GM12878 (cell line): Measurements from ENCODE around the gene NT5C1A. TPM values are rescaled to one million over a fixed set of nuclear protein-coding genes. Genes with fewer than 3 reads are reported as not detected.

ENCODE experiments used
- ATAC-seq: fragments of 200-7000 bp; cut with Tn5 transposase; 3 replicates; pipeline ENCODE4 v1.9.1; 2020; ENCODE audit warnings: mild to moderate bottlenecking, moderate library complexity
- BruUV-seq: library from RNA; stranded (reverse); fragments of 400-500 nt; replicated peaks from 2 replicates; lab custom pipeline; 2021; lab: Mats Ljungman, UMichigan
- CTCF ChIA-PET: fragments of 300-600 bp; sonication (Branson Sonifier 250); formaldehyde crosslinking; extraction: SDS; loops from one replicate; lab custom pipeline; 2021; ENCODE audit warnings: inconsistent platforms; lab: Yijun Ruan, JAX
- POLR2A ChIA-PET: fragments of 350-600 bp; formaldehyde crosslinking; extraction: SDS; loops from one replicate; lab custom pipeline; 2021; ENCODE audit warnings: inconsistent platforms; lab: Charles Lee
- RAD21 ChIA-PET: fragments of 300-600 bp; sonication (Branson Sonifier 250); formaldehyde crosslinking; loops from one replicate; lab custom pipeline; 2023; ENCODE audit warnings: antibody characterized with exemption; ENCODE audit not compliant: unreplicated experiment; lab: Charles Lee
- SMC1A ChIA-PET: fragments of 300-600 bp; sonication (Branson Sonifier 250); formaldehyde crosslinking; loops from one replicate; lab custom pipeline; 2023; ENCODE audit not compliant: unreplicated experiment, uncharacterized antibody; lab: Charles Lee
- DNase-seq: peaks from one replicate; pipeline ENCODE4 v3.0.0-alpha.2; 2011; ENCODE audit warnings: low read depth, low spot score
- FAIRE-seq: peaks from 3 replicates; lab custom pipeline; 2011; peaks lifted over from hg19 to GRCh38; lab: Jason Lieb, UNC
- H2AFZ ChIP-seq: 2 replicates; pipeline ENCODE4 v1.6.0; 2011; ENCODE audit warnings: low read depth, low read length, control low read depth; ENCODE audit not compliant: control insufficient read depth
- H3K27ac ChIP-seq: 2 replicates; pipeline ENCODE4 v1.5.1; 2011; ENCODE audit warnings: control low read depth; ENCODE audit not compliant: control insufficient read depth, insufficient read depth
- H3K27me3 ChIP-seq, 2 experiments: replicated peaks in 1 of 2; 2 replicates each; pipeline versions ENCODE4 v1.6.0 to v1.6.1; 2011; ENCODE audit warnings: low read length in 1 of 2; ENCODE audit not compliant: control insufficient read depth in 2 of 2, insufficient read depth in 2 of 2
- H3K36me3 ChIP-seq, 2 experiments: 2 replicates each; pipeline ENCODE4 v1.5.1; 2011; ENCODE audit warnings: low read length in 1 of 2; ENCODE audit not compliant: control insufficient read depth in 2 of 2, insufficient read depth in 2 of 2
- H3K4me1 ChIP-seq: 2 replicates; pipeline ENCODE4 v1.6.1; 2011; ENCODE audit warnings: mild to moderate bottlenecking, low read length, moderate library complexity, mixed read lengths; ENCODE audit not compliant: control insufficient read depth, insufficient read depth
- H3K4me2 ChIP-seq: 2 replicates; pipeline ENCODE4 v1.6.0; 2011; ENCODE audit warnings: control low read depth; ENCODE audit not compliant: control insufficient read depth, insufficient read depth
- H3K4me3 ChIP-seq: fragments of 200-600 bp; sonication (generic); 2 replicates; pipeline ENCODE4 v1.5.1; 2016
- H3K79me2 ChIP-seq: 2 replicates; pipeline ENCODE4 v1.6.0; 2011; ENCODE audit warnings: low read length; ENCODE audit not compliant: control insufficient read depth, insufficient read depth
- H3K9ac ChIP-seq: 2 replicates; pipeline ENCODE4 v1.8.0; 2011; ENCODE audit warnings: low read length, control low read depth, mixed read lengths; ENCODE audit not compliant: control insufficient read depth, insufficient read depth
- H3K9me3 ChIP-seq: replicated peaks from 3 replicates; pipeline ENCODE4 v1.5.1; 2011; ENCODE audit warnings: mild to moderate bottlenecking, low read length; ENCODE audit not compliant: control insufficient read depth, insufficient read depth
- H4K20me1 ChIP-seq: 2 replicates; pipeline ENCODE4 v1.6.0; 2011; ENCODE audit not compliant: control insufficient read depth, insufficient read depth
- EGR1 ChIP-seq, 2 experiments: IDR thresholded peaks; 1 replicate in 1 of 2; 2 replicates in 1 of 2; pipeline ENCODE4 v1.6.1; 2011 to 2012; ENCODE audit warnings: low read depth in 2 of 2, low read length in 2 of 2, borderline replicate concordance in 1 of 2, mild to moderate bottlenecking in 1 of 2, moderate library complexity in 1 of 2
- IKZF1 ChIP-seq: fragments of 450-650 bp; conservative IDR thresholded peaks from 2 replicates; pipeline ENCODE4 v1.6.1; 2017; ENCODE audit warnings: antibody characterized with exemption, mild to moderate bottlenecking
- NR2F1 ChIP-seq: fragments of 450-650 bp; conservative IDR thresholded peaks from 2 replicates; pipeline ENCODE4 v1.6.1; 2017; ENCODE audit warnings: mild to moderate bottlenecking
- SUZ12 ChIP-seq: fragments of 200-600 bp; sonication (generic); IDR thresholded peaks from one replicate; pipeline ENCODE4 v1.6.1; 2018; ENCODE audit warnings: antibody characterized with exemption, mild to moderate bottlenecking; ENCODE audit not compliant: unreplicated experiment
- TAF1 ChIP-seq: IDR thresholded peaks from 2 replicates; pipeline ENCODE4 v1.6.1; 2011; ENCODE audit warnings: mild to moderate bottlenecking, low read depth, low read length, borderline replicate concordance
- TCF12 ChIP-seq: IDR thresholded peaks from 2 replicates; pipeline ENCODE4 v1.6.1; 2011; ENCODE audit warnings: low read depth, mild to moderate bottlenecking, low read length
- WGBS: methylation state at CpG from one replicate; pipeline ENCODE4 v1.1.6; 2016; ENCODE audit warnings: low lambda C conversion rate; ENCODE audit not compliant: insufficient replicate concordance, insufficient coverage; ENCODE audit errors: missing lambda C conversion rate; 5-methylcytosine and 5-hydroxymethylcytosine counted together
- in situ Hi-C: fragments of 300-500 bp; cut with MboI; formaldehyde crosslinking; loops from 9 replicates; pipeline ENCODE4 v1.14.3; 2018; ENCODE audit warnings: mixed read lengths
- intact Hi-C: fragments of 100-400 bp; cut with micrococcal nuclease; formaldehyde crosslinking; loops from one replicate; pipeline ENCODE4 v1.14.2; 2022; ENCODE audit not compliant: unreplicated experiment
- polyA plus RNA-seq, 11 experiments: library from polyadenylated mRNA; depleted of rRNA in 4 of 11; unstranded in 6 of 11; stranded (reverse) in 5 of 11; fragments of >200 nt; fragmentation: Nextera tagmentation in 4 of 11; fragmentation: Illumina TruSeq in 1 of 11; extraction: Ambion mirVana in 4 of 11; extraction: Trizol in 1 of 11; gene quantifications; 1 replicate in 1 of 11; 2 replicates in 10 of 11; pipeline versions ENCODE4 v1.2.1 to v1.2.3, GENCODE V29; 2011 to 2016; ENCODE audit warnings: inconsistent platforms in 2 of 11, missing spikeins in 2 of 11, low read depth in 1 of 11
- total RNA-seq, 4 experiments: library from RNA; depleted of rRNA in 3 of 4; stranded (reverse); fragments of >200 nt in 3 of 4; fragmentation: Illumina TruSeq in 1 of 4; extraction: Trizol in 1 of 4; gene quantifications; 2 replicates each; pipeline versions ENCODE4 v1.2.1 to v1.2.3, GENCODE V29; 2013 to 2021
- TF ChIP-seq, protein P1 (sequence below), 3 experiments: IDR thresholded peaks in 2 of 3; conservative IDR thresholded peaks in 1 of 3; 2 replicates each; pipeline ENCODE4 v1.5.1; 2011; ENCODE audit warnings: low read depth in 3 of 3, low read length in 3 of 3, mild to moderate bottlenecking in 3 of 3, control low read depth in 2 of 3, moderate library complexity in 2 of 3, inconsistent platforms in 1 of 3, mixed read lengths in 1 of 3; ENCODE audit not compliant: control insufficient read depth in 2 of 3, insufficient read depth in 1 of 3; ENCODE audit errors: extremely low read depth in 1 of 3

Gene NT5C1A
- total and polyA plus RNA-seq, 10 of the 15 experiments (the other 5 are each of a cell fraction or from before 2014, with no cell fraction given): 0.05 to 0.77 (median 0.22) TPM; not detected in 1

DNA sequence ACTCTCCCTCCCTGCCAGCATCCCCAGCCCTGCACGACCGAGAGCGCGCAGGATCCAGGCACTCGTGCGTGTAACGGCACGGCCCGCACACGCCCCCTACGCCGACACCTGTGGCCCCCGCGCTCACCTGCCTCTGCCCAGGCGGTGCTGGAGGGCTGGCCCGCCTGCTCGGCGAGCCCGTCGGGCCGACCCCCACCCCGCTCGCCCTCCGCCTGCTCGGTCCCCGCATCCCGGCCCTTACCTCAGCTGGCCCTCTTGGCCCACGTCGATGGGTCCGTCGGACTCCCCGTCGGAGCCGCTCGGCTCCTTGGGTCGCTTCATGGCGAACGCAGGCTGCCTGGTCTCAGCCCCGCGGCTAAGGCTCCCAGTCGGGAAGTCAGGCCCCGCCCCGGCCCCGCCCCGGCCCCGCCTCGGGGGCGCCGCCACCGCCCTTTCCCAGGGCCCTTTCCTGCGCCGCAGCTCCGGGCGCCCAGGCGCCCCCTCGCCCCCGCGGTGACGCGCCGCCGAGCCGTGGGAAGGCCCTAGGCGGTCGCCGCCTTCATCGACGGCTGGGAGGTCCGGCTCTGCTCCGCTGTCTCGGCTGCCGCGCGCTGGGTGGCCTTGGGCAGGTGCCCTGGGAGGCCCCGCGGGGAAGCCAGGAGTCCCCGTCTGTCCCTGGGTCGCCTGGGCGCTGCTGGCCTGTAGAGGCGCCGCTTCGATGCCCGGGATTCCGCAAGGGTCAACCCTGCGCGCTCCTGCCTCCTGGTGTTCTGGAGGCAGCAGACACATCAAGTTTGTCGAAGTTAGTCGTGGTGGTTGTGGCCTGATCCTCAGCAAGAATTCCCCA lies 32.4 kb downstream of the NT5C1A start, which contains the start of gene HEYL:
HEYL (minus strand) TSS at position 339 of the 826 bp plus-strand sequence; CDS start at position 321, 18 bp downstream.
- 24% methylated on average over 59 of the region's 88 CpGs for WGBS
- intact Hi-C loops: no loop called here
- Histone ChIP-seq H3K9ac (no peak within 1 kb of the TSS), H3K4me2 (peak within 1 kb of the TSS; percentile 77), H3K4me3 (peak within 1 kb of the TSS; percentile 53; the same call in 1 of the 2 replicates), H3K79me2 (no peaks in the 10 kb centered on the region), H3K36me3 (no peaks in the 10 kb centered on the region), H3K27me3 (peaks cover 2 to 20% of the 10 kb centered on the region in 2 experiments; a peak in 3 of 4 replicates), H2AFZ (peak within 1 kb of the TSS; percentile 65), H3K9me3 (no peaks in the 10 kb centered on the region), H3K27ac (no peak within 1 kb of the TSS), H4K20me1 (no peaks in the 10 kb centered on the region), H3K4me1 (no peaks in the 10 kb centered on the region)
- RAD21 ChIA-PET: no interaction called here
- CTCF ChIA-PET: no interaction called here
- FAIRE-seq (no peak), ATAC-seq (peak; percentile 82), DNase-seq (no peak)
- SMC1A ChIA-PET: no interaction called here
- BruUV-seq: no TSS peak
- in situ Hi-C loops: no loop called here
- POLR2A ChIA-PET: no interaction called here
- TF ChIP-seq TCF12: no peak
- TF ChIP-seq SUZ12: peak; percentile 20
- 0 out of 2 replicates have a peak, but pooled peaks have one; percentile 20 for TF ChIP-seq NR2F1
- TF ChIP-seq, protein P1, sequence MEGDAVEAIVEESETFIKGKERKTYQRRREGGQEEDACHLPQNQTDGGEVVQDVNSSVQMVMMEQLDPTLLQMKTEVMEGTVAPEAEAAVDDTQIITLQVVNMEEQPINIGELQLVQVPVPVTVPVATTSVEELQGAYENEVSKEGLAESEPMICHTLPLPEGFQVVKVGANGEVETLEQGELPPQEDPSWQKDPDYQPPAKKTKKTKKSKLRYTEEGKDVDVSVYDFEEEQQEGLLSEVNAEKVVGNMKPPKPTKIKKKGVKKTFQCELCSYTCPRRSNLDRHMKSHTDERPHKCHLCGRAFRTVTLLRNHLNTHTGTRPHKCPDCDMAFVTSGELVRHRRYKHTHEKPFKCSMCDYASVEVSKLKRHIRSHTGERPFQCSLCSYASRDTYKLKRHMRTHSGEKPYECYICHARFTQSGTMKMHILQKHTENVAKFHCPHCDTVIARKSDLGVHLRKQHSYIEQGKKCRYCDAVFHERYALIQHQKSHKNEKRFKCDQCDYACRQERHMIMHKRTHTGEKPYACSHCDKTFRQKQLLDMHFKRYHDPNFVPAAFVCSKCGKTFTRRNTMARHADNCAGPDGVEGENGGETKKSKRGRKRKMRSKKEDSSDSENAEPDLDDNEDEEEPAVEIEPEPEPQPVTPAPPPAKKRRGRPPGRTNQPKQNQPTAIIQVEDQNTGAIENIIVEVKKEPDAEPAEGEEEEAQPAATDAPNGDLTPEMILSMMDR (IDR thresholded peaks at IDR 0.05 in 2 of 3, conservative IDR thresholded peaks at IDR 0.05 in 1 of 3; ENCODE audit: control insufficient read depth in 2 of 3, extremely low read depth in 1 of 3, insufficient read depth in 1 of 3, low read depth in 3 of 3, low read length in 3 of 3): peak; percentile 9 to 28 (median 12); a peak in 1 of 6 replicates
- TF ChIP-seq TAF1: no peak
- TF ChIP-seq EGR1 (IDR thresholded peaks at IDR 0.05; ENCODE audit: borderline replicate concordance in 1 of 2, low read depth in 2 of 2, low read length in 2 of 2): 0 out of 3 replicates have a peak, but pooled peaks of 1 of the 2 experiments have one; percentile 21
- TF ChIP-seq IKZF1: peak; percentile 48; the same call in 1 of the 2 replicates
